Panc1 (cell line): ENCODE data around the gene TRIM42. TPM values are rescaled to one million over a fixed set of nuclear protein-coding genes. Genes with fewer than 3 reads are reported as not detected.

Experiments used
- ATAC-seq: fragments of 200-7000 bp; cut with Tn5 transposase; 2 replicates; pipeline ENCODE4 v1.9.1; 2020; ENCODE audit warnings: mild to moderate bottlenecking, moderate library complexity
- BruUV-seq: library from RNA; stranded (reverse); fragments of 400-500 nt; replicated peaks from 2 replicates; lab custom pipeline; 2021; lab: Mats Ljungman, UMichigan
- CTCF ChIA-PET: fragments of 300-600 bp; sonication (Branson Sonifier 250); formaldehyde crosslinking; loops from one replicate; lab custom pipeline; 2022; ENCODE audit warnings: antibody characterized with exemption; lab: Charles Lee
- POLR2A ChIA-PET: fragments of 300-600 bp; sonication (Branson Sonifier 250); formaldehyde crosslinking; loops from one replicate; lab custom pipeline; 2022; ENCODE audit warnings: antibody characterized with exemption; lab: Charles Lee
- DNase-seq: peaks from one replicate; pipeline ENCODE4 v3.0.0-alpha.2; 2010; ENCODE audit warnings: low read depth, low spot score
- H3K27ac ChIP-seq: 2 replicates; pipeline ENCODE4 v1.5.1; 2011; ENCODE audit warnings: mild to moderate bottlenecking, low read length, inconsistent platforms
- H3K27me3 ChIP-seq: fragments of 200-500 bp; sonication (Bioruptor generic); 2 replicates; pipeline ENCODE4 v1.6.0; 2014; ENCODE audit warnings: low read length, inconsistent platforms; ENCODE audit not compliant: control insufficient read depth, insufficient read depth
- H3K36me3 ChIP-seq: fragments of 200-500 bp; sonication (Bioruptor generic); 2 replicates; pipeline ENCODE4 v1.5.1; 2014; ENCODE audit warnings: inconsistent platforms, mild to moderate bottlenecking, low read length, moderate library complexity; ENCODE audit not compliant: control insufficient read depth, insufficient read depth
- H3K4me1 ChIP-seq: 2 replicates; pipeline ENCODE4 v1.5.1; 2011; ENCODE audit warnings: inconsistent platforms, mild to moderate bottlenecking, low read length, moderate library complexity; ENCODE audit not compliant: control insufficient read depth, insufficient read depth
- H3K4me3 ChIP-seq, 2 experiments: 2 replicates each; pipeline ENCODE4 v1.5.1; 2011 to 2012; ENCODE audit warnings: low read depth in 2 of 2, low read length in 2 of 2, mild to moderate bottlenecking in 2 of 2, inconsistent platforms in 1 of 2, moderate library complexity in 1 of 2
- H3K9me3 ChIP-seq: fragments of 200-500 bp; sonication (Bioruptor generic); 2 replicates; pipeline ENCODE4 v1.5.1; 2014; ENCODE audit warnings: low read depth, mild to moderate bottlenecking, inconsistent platforms, low read length, moderate library complexity; ENCODE audit not compliant: control insufficient read depth, insufficient read depth
- CTCF ChIP-seq: fragments of 450-650 bp; IDR thresholded peaks from 2 replicates; pipeline ENCODE4 v1.5.1; 2017; ENCODE audit warnings: mild to moderate bottlenecking
- POLR2AphosphoS5 ChIP-seq: IDR thresholded peaks from 2 replicates; pipeline ENCODE4 v1.6.1; 2012; ENCODE audit warnings: mild to moderate bottlenecking, low read depth, low read length, moderate library complexity
- REST ChIP-seq, 2 experiments: IDR thresholded peaks; 2 replicates each; pipeline ENCODE4 v1.6.1; 2011 to 2012; ENCODE audit warnings: low read depth in 2 of 2, control low read depth in 1 of 2, low read length in 1 of 2, mild to moderate bottlenecking in 1 of 2, moderate library complexity in 1 of 2; ENCODE audit not compliant: insufficient read depth in 1 of 2
- SIN3A ChIP-seq: IDR thresholded peaks from 2 replicates; pipeline ENCODE4 v1.6.1; 2012; ENCODE audit warnings: low read depth, mild to moderate bottlenecking, low read length, moderate library complexity, borderline replicate concordance; ENCODE audit not compliant: insufficient read depth
- TCF7L2 ChIP-seq: IDR thresholded peaks from 2 replicates; pipeline ENCODE4 v1.6.1; 2011; ENCODE audit warnings: mild to moderate bottlenecking, low read depth, low read length, inconsistent platforms
- in situ Hi-C: cut with HindIII; loops from 2 replicates; pipeline ENCODE4 v1.10.0; 2016; ENCODE audit warnings: low sequenced_read_pairs, low pct_unique_long_range_greater_than_20kb
- intact Hi-C: fragments of 100-400 bp; cut with micrococcal nuclease; formaldehyde crosslinking; loops from one replicate; pipeline ENCODE4 v1.10.0; 2022; ENCODE audit not compliant: unreplicated experiment
- total RNA-seq: library from RNA; stranded (reverse); gene quantifications from one replicate; pipeline ENCODE4 v1.2.1, GENCODE V29; 2021; ENCODE audit not compliant: unreplicated experiment

TRIM42 gene
- total RNA-seq, 1 experiment from 2014 or later = not detected

DNA sequence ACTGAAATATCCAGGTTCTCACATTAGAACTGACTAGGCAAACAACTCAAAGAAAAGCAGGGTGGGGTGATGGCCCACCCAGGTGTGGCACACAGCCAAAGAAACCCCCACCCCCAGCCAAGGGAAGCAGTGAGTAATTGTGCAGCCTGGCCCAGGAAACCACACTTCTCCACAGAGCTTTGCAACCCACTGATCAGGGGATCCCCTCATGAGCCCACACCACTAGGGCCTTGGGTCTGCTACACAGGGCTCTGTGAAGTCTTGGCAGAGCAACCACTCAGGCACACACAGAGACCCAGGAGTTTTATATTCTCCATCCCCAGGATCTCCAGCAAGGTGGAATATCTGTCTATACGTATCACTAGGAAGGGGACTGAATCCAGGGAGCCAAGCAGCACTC is 22.2 kb upstream of the TRIM42 start:
- TF ChIP-seq CTCF = no peak
- TF ChIP-seq TCF7L2 = no peak
- no peak for TF ChIP-seq REST (IDR thresholded peaks at IDR 0.05; ENCODE audit: insufficient read depth in 1 of 2, low read depth in 2 of 2, low read length in 1 of 2)
- TF ChIP-seq POLR2AphosphoS5 = no peak
- TF ChIP-seq SIN3A = no peak
- CTCF ChIA-PET = no interaction called here
- no TSS peak for BruUV-seq

DNA sequence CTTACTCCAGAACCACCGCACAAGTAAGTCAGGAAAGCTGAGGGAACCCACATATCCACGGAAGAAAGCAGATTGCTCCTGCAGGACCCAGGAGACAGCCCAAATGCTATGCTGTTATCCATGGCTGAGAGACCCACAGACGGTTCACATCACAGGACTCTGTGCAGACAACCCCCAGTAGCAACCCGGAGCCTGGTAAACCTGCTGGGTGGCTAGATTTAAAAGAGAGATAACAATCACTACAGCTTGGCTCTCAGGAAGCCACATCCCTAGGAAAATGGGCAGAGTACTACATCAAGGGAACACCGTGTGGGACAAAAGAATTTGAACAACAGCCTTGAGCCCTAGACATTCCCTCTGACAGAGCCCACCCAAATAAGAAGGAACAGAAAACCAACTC is 13.8 kb upstream of the TRIM42 start:
- Histone ChIP-seq H3K4me3 (no peak overlapping the region), H3K4me1 (no peaks in the 10 kb centered on the region), H3K9me3 (no peaks in the 10 kb centered on the region), H3K27ac (no peak overlapping the region), H3K27me3 (no peaks in the 10 kb centered on the region), H3K36me3 (no peaks in the 10 kb centered on the region)
- intact Hi-C loops = no loop called here
- POLR2A ChIA-PET = no interaction called here
- CTCF ChIA-PET = no interaction called here
- ATAC-seq (no peak), DNase-seq (no peak)
- BruUV-seq = no TSS peak
- in situ Hi-C loops = no loop called here
- no peak for TF ChIP-seq POLR2AphosphoS5

More for the DNA sequence above, 22.2 kb upstream of the TRIM42 start:
- ATAC-seq (no peak), DNase-seq (no peak)
- Histone ChIP-seq H3K36me3 (no peaks in the 10 kb centered on the region), H3K27me3 (no peaks in the 10 kb centered on the region), H3K4me3 (no peak overlapping the region), H3K4me1 (no peaks in the 10 kb centered on the region), H3K9me3 (no peaks in the 10 kb centered on the region), H3K27ac (no peak overlapping the region)
- intact Hi-C loops (no loop called here), in situ Hi-C loops (no loop called here)
- POLR2A ChIA-PET = no interaction called here

DNA sequence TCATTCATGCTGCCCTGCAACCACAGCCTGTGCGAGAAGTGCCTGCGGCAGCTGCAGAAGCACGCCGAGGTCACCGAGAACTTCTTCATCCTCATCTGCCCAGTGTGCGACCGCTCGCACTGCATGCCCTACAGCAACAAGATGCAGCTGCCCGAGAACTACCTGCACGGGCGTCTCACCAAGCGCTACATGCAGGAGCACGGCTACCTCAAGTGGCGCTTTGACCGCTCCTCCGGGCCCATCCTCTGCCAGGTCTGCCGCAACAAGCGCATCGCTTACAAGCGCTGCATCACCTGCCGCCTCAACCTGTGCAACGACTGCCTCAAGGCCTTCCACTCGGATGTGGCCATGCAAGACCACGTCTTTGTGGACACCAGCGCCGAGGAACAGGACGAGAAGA is 4.7 kb downstream of the TRIM42 start:
- Histone ChIP-seq H3K9me3 (no peaks in the 10 kb centered on the region), H3K27ac (no peak overlapping the region), H3K4me1 (no peaks in the 10 kb centered on the region), H3K36me3 (no peaks in the 10 kb centered on the region), H3K4me3 (no peak overlapping the region), H3K27me3 (no peaks in the 10 kb centered on the region)
- intact Hi-C loops = no loop called here
- ChIA-PET CTCF (no interaction called here), POLR2A (no interaction called here)
- no peak for TF ChIP-seq TCF7L2
- no peak for TF ChIP-seq POLR2AphosphoS5
- no peak for TF ChIP-seq CTCF
- TF ChIP-seq REST (IDR thresholded peaks at IDR 0.05; ENCODE audit: insufficient read depth in 1 of 2, low read depth in 2 of 2, low read length in 1 of 2) = no peak
- TF ChIP-seq SIN3A = no peak
- ATAC-seq (no peak), DNase-seq (no peak)
- BruUV-seq = no TSS peak
- in situ Hi-C loops = no loop called here
